T-helper 1 cell treated with Interleukin-12 subunit alpha and Interleukin-12 subunit beta and Interleukin-4 antibody, amounts not matched to agents 30 μg/mL and 1 μg/mL, for 36 hours (primary cell): ENCODE data around the gene LRRC49.
"Not testable (repeated sequence)": the region's sequence is repeated elsewhere in the genome, so short reads cannot be mapped to it uniquely, and the experiment has no call there.

ENCODE experiments used
- H3K27ac Mint-ChIP-seq: one replicate; pipeline ENCODE4 v1.8.0; 2021; ENCODE audit warnings: mild to moderate bottlenecking, mixed read lengths
- H3K27me3 Mint-ChIP-seq: one replicate; pipeline ENCODE4 v1.8.0; 2021; ENCODE audit warnings: low read depth, mixed read lengths
- H3K36me3 Mint-ChIP-seq: one replicate; pipeline ENCODE4 v1.8.0; 2021; ENCODE audit warnings: low read depth, mixed read lengths
- H3K4me1 Mint-ChIP-seq: one replicate; pipeline ENCODE4 v1.8.0; 2021; ENCODE audit warnings: low read depth, mixed read lengths
- H3K4me3 Mint-ChIP-seq: one replicate; pipeline ENCODE4 v1.8.0; 2021; ENCODE audit warnings: mild to moderate bottlenecking, moderate library complexity, mixed read lengths
- H3K9me3 Mint-ChIP-seq: one replicate; pipeline ENCODE4 v1.8.0; 2021; ENCODE audit warnings: mixed read lengths

Gene LRRC49

GRCh38 chr15:70926914-70927313 lies 34.3 kb downstream of the LRRC49 start:
- not testable (repeated sequence) for H3K27ac Mint-ChIP-seq, H3K9me3 Mint-ChIP-seq, H3K4me1 Mint-ChIP-seq, H3K36me3 Mint-ChIP-seq, H3K4me3 Mint-ChIP-seq
- peaks cover 27% of the 10 kb centered on the region for H3K27me3 Mint-ChIP-seq

GRCh38 chr15:70931821-70932220 lies 39.2 kb downstream of the LRRC49 start:
- Mint-ChIP-seq H3K4me1 (no peaks in the 10 kb centered on the region), H3K9me3 (no peaks in the 10 kb centered on the region), H3K36me3 (no peaks in the 10 kb centered on the region), H3K27me3 (peaks cover 24% of the 10 kb centered on the region), H3K27ac (no peak overlapping the region), H3K4me3 (no peak overlapping the region)

- H3K9me3 Mint-ChIP-seq, result no peaks in the 10 kb centered on the region
Observed at GRCh38 chr15:70932397-70932796, 39.8 kb downstream of the LRRC49 start.

GRCh38 chr15:70933411-70933810 lies 40.8 kb downstream of the LRRC49 start:
- no peaks in the 10 kb centered on the region for H3K36me3 Mint-ChIP-seq
- no peak overlapping the region for H3K4me3 Mint-ChIP-seq
- peaks cover 19% of the 10 kb centered on the region for H3K27me3 Mint-ChIP-seq
- no peaks in the 10 kb centered on the region for H3K4me1 Mint-ChIP-seq
- H3K27ac Mint-ChIP-seq, result no peak overlapping the region
- no peaks in the 10 kb centered on the region for H3K9me3 Mint-ChIP-seq

More at GRCh38 chr15:70932397-70932796, 39.8 kb downstream of the LRRC49 start:
- Mint-ChIP-seq H3K4me1 (no peaks in the 10 kb centered on the region), H3K27me3 (peaks cover 23% of the 10 kb centered on the region), H3K36me3 (no peaks in the 10 kb centered on the region), H3K4me3 (no peak overlapping the region), H3K27ac (no peak overlapping the region)

GRCh38 chr15:70935631-70936030 lies 43.0 kb downstream of the LRRC49 start:
- Mint-ChIP-seq H3K4me3 (no peak overlapping the region), H3K9me3 (no peaks in the 10 kb centered on the region)

DNA sequence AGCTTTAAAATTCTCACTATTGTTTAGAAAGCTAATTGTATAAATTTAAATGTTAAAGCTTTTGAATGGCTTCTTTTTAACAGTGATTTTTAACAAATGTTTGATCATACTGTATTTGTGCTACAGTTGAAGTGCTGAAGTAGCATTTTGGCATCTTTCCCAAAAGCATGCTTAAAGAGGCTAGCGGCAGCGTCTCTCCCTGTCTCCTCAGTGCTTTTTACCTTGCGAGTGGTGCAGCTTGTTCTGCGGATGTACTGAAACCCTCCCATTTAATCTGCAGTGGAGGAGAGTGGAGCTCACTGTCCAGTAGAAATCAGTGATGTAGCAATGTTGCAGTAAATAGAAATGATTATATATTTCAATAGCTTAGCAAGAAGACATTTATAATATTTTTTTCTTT lies 43.7 kb downstream of the LRRC49 start:
- Mint-ChIP-seq H3K36me3 (no peaks in the 10 kb centered on the region), H3K9me3 (no peaks in the 10 kb centered on the region), H3K27ac (no peak overlapping the region), H3K4me1 (no peaks in the 10 kb centered on the region), H3K27me3 (peaks cover 16% of the 10 kb centered on the region), H3K4me3 (no peak overlapping the region)

More at GRCh38 chr15:70935631-70936030, 43.0 kb downstream of the LRRC49 start:
- H3K27me3 Mint-ChIP-seq, result peaks cover 16% of the 10 kb centered on the region
- no peak overlapping the region for H3K27ac Mint-ChIP-seq
- H3K4me1 Mint-ChIP-seq, result no peaks in the 10 kb centered on the region
- no peaks in the 10 kb centered on the region for H3K36me3 Mint-ChIP-seq

DNA sequence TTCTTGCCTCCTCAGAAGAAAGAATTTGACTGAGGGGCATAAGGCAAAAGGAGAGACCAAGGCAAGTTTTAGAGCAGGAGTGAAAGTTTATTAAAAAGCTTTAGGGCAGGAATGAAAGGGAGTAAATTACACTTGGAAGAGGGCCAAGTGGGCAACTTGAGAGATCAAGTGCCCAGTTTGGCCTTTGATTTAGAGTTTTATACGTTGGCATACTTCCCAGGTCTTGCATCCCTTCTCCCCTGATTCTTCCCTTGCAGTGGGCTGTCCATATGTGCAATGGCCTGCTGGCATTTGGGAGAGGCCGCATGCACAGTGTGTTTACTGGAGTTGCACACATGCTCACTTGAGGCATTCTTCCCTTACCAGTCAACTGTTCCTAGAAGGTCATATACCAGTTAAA lies 50.7 kb downstream of the LRRC49 start:
- not testable (repeated sequence) for H3K36me3 Mint-ChIP-seq

GRCh38 chr15:70947351-70948335 lies 55.0 kb downstream of the LRRC49 start:
- no peaks in the 10 kb centered on the region for H3K9me3 Mint-ChIP-seq
- no peak overlapping the region for H3K4me3 Mint-ChIP-seq
- no peaks in the 10 kb centered on the region for H3K4me1 Mint-ChIP-seq
- no peaks in the 10 kb centered on the region for H3K36me3 Mint-ChIP-seq
- no peak overlapping the region for H3K27ac Mint-ChIP-seq
- peaks cover 8% of the 10 kb centered on the region for H3K27me3 Mint-ChIP-seq

More for the DNA sequence above, 50.7 kb downstream of the LRRC49 start:
- H3K4me3 Mint-ChIP-seq, H3K4me1 Mint-ChIP-seq, H3K27ac Mint-ChIP-seq, H3K9me3 Mint-ChIP-seq: not testable (repeated sequence)
- peaks cover 17% of the 10 kb centered on the region for H3K27me3 Mint-ChIP-seq

- H3K36me3 Mint-ChIP-seq, result no peaks in the 10 kb centered on the region
- no peaks in the 10 kb centered on the region for H3K9me3 Mint-ChIP-seq
- H3K4me3 Mint-ChIP-seq, result no peak overlapping the region
- peaks cover 9% of the 10 kb centered on the region for H3K27me3 Mint-ChIP-seq
- H3K27ac Mint-ChIP-seq, result no peak overlapping the region
- no peaks in the 10 kb centered on the region for H3K4me1 Mint-ChIP-seq
Observed at GRCh38 chr15:70950953-70951352, 58.3 kb downstream of the LRRC49 start.

- no peaks in the 10 kb centered on the region for H3K36me3 Mint-ChIP-seq
- no peak overlapping the region for H3K27ac Mint-ChIP-seq
- no peak overlapping the region for H3K4me3 Mint-ChIP-seq
- no peaks in the 10 kb centered on the region for H3K9me3 Mint-ChIP-seq
- H3K4me1 Mint-ChIP-seq, result no peaks in the 10 kb centered on the region
- H3K27me3 Mint-ChIP-seq, result peaks cover 4% of the 10 kb centered on the region
Observed at GRCh38 chr15:70954171-70954570, 61.5 kb downstream of the LRRC49 start.

- Mint-ChIP-seq H3K9me3 (no peaks in the 10 kb centered on the region), H3K27me3 (peaks cover 4% of the 10 kb centered on the region), H3K4me3 (no peak overlapping the region), H3K36me3 (no peaks in the 10 kb centered on the region), H3K27ac (no peak overlapping the region), H3K4me1 (no peaks in the 10 kb centered on the region)
Observed at GRCh38 chr15:70954733-70955132, 62.1 kb downstream of the LRRC49 start.

- Mint-ChIP-seq H3K9me3 (no peaks in the 10 kb centered on the region), H3K27me3 (peaks cover 4% of the 10 kb centered on the region), H3K36me3 (no peaks in the 10 kb centered on the region), H3K4me1 (no peaks in the 10 kb centered on the region), H3K27ac (no peak overlapping the region), H3K4me3 (no peak overlapping the region)
Observed at GRCh38 chr15:70955151-70955550, 62.5 kb downstream of the LRRC49 start.

DNA sequence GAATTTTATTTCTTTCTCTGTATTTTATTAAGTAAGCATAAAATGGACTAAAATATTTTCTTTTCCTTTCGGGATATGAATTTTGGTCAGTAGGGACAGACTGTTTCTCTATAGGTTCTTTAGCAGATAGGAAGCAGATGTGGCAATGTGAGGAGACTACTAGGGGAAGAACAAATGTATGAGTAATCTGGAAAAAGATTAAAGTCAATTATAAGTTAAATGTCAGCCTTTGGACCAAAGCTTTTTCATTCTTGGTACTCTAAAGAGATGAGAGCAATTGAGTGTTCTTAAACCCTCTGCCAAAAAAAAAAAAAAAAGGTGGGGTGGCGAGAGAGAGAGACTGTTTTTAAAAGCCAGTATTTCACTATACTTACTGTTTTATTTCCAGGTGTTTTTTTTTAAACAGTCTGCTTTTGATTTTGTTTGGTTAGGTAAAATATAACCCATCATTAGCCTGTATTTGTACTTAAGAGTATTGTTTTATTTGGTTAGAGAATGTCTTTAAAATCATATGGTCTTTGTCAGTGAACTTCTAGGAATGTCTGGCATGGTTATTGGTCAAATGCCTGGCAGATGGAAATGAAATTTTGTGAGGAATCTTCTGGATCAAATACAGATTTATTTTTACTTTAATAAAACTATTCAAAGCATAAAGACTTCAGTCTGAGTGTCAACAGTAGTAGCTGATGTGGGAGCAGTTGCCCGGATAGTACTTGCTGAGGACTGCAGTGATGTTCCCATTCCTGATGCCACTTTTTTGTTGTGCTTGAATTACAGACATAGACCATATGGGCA lies 63.8 kb downstream of the LRRC49 start:
- no peaks in the 10 kb centered on the region for H3K9me3 Mint-ChIP-seq
- peaks cover 4% of the 10 kb centered on the region for H3K27me3 Mint-ChIP-seq
- no peak overlapping the region for H3K27ac Mint-ChIP-seq
- no peaks in the 10 kb centered on the region for H3K4me1 Mint-ChIP-seq
- H3K36me3 Mint-ChIP-seq, result no peaks in the 10 kb centered on the region
- H3K4me3 Mint-ChIP-seq, result no peak overlapping the region

DNA sequence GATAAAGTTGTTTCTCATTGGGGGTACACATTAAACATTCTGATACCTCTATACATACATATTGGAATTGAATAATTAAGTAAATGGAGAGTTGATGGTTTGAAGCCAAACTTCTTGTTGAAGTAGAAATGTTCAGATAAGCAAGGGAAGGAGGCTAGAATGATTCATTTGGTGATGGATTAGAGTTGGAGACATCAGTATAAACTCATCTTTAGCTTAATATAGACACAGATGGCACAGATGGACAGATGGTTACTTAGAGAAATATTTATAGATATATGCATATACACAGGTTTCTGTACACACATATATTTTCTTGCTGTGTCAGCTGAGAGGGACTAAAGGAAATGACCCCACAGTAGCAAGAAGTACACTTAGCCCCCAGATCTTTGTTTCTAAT lies 69.5 kb downstream of the LRRC49 start:
- Mint-ChIP-seq H3K36me3 (no peaks in the 10 kb centered on the region), H3K27ac (no peak overlapping the region), H3K9me3 (no peaks in the 10 kb centered on the region), H3K27me3 (no peaks in the 10 kb centered on the region), H3K4me3 (no peak overlapping the region), H3K4me1 (no peaks in the 10 kb centered on the region)

DNA sequence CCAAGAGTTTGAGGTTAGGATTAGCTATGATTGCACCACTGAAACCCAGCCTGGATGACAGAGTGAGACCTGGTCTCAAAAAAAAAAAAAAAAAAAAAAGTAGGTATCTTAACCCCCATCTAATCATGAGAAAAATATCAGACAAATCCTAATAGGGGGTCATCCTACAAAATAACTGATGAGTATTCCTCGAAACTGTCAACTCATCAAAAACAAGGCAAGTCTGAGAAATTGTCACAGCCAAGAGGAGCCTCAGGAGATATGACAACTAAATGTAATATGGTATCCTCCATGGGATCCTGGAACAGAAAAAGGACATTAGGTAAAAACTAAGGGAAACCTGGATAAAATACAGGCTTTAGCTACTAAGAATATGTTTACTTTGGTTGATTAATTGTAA lies 70.6 kb downstream of the LRRC49 start:
- Mint-ChIP-seq H3K4me3 (no peak overlapping the region), H3K36me3 (no peaks in the 10 kb centered on the region), H3K27me3 (no peaks in the 10 kb centered on the region), H3K9me3 (no peaks in the 10 kb centered on the region), H3K4me1 (no peaks in the 10 kb centered on the region), H3K27ac (no peak overlapping the region)
